ENCODE measurements around the gene SEC62.

SEC62 gene

DNA sequence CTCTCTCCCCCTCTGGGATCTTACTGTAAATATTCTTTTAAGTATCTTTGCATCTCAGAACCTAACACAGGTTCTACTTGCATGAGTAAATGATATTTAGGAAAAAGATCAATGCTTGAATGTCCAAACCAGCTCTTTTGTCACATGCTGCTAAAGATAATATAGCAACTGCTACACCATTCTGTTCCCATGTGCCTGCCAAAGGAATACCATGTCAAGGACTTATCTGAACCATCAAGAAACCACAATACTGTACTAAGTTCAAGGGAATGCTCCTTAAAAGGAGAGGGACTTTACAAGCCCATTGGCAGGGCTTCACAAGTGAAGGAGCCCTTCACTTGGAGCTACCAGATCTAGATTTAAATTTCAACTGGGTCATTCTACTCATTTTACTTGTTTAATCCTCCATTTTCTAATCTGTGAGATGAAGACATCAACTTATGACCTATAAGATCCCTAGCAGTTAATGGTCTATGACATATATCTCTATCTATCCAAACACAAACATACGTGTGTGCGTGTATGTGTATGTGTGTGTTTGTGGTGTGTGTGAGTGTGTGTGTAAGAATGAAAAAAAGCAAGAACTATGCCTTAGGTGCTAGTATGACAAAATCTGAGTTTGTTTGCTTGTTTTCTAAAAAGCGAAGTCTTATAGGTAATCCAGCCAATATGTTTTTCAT is 13.0 kb upstream of the SEC62 start:
- H3K27ac ChIP-seq = no peak overlapping the region
- TF ChIP-seq CTCF (conservative IDR thresholded peaks at IDR 0.05) = no peak
- TF ChIP-seq ZFX (IDR thresholded peaks at IDR 0.05) = no peak

DNA sequence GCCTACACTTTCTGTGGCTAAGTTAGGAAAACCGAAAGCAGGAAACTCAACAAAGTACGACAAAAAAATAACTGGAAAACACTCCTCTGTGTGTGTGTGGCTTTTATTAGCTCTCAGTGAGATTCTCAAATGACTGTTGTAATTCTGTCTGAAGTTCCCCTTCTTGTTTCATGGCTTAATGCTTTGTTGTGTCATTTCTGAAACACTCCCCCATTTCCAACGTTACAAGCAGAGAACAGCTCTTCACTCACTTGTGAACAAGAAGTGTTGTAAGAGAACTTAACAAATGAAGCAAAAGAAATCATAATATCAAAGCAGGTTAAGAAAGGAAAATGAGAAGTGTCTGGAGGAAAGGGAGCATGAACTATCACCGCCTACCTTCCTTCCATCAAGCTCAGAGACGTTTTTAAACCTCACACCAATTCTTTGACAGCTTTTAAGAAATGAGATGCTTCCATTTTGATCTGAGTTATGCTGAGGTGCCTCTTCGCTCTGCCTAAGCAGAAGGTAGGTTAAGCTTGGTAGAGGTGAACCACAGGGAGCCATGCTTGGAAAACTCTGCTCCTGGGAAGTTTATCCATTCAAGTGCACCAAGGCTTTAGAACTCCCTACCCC is 12.4 kb upstream of the SEC62 start:
- H3K27ac ChIP-seq = no peak overlapping the region

GRCh38 chr3:169955406-169955805 is 11.2 kb upstream of the SEC62 start:
- no peak overlapping the region for H3K27ac ChIP-seq
- no peak for TF ChIP-seq CTCF (conservative IDR thresholded peaks at IDR 0.05)
- TF ChIP-seq ZFX (IDR thresholded peaks at IDR 0.05) = no peak

More for the DNA sequence above, 12.4 kb upstream of the SEC62 start:
- TF ChIP-seq CTCF (conservative IDR thresholded peaks at IDR 0.05) = no peak
- TF ChIP-seq ZFX (IDR thresholded peaks at IDR 0.05) = no peak

- no peak for TF ChIP-seq ZFX (IDR thresholded peaks at IDR 0.05)
- TF ChIP-seq CTCF (conservative IDR thresholded peaks at IDR 0.05) = no peak
- H3K27ac ChIP-seq = no peak overlapping the region
Measured at GRCh38 chr3:169964176-169964575, 2.4 kb upstream of the SEC62 start.

DNA sequence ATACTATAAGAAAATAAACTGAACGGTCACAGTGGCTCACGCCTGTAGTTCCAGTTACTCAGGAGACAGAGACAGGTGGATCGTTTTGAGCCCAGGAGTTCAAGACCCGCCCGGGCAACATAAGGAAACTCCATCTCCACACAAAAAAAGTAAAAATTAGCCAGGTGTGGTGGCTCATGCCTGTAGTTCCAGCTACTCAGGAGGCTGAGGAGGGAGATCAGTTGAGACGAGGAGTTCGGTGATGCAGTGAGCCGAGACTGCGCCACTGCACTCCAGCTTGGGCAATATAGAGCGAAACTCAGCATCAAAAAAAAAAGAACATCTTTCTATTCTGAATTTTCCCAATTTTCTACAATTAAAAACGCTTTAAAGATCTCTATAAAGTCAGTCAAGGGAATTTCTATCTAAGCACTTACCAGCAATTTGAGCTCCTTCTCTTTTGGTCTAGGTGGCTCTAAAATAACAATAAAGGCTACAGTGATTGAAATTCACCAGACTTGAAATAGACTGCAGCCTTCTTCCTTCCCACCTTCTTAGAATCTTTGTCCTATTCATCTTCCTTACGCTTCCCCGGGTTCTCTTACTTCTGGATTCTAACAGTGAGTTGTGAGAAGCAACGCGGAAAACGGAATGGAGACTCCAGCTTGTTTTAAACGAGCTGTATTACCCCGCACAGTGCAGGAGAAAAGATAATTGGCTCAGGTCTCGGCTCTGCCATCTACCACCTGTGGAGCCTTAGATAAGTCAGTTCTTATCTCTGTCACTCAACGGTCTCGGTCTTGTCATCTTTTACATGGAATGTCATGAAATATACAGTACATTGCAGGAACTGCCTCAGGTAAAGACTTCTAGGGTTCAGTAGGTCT is 812 bp upstream of the SEC62 start:
- TF ChIP-seq ZFX (IDR thresholded peaks at IDR 0.05) = no peak
- H3K27ac ChIP-seq = peak overlapping the region; percentile 85

GRCh38 chr3:169966951-169967915 is 626 bp downstream of the SEC62 start:
- H3K27ac ChIP-seq = peak overlapping the region; percentile 85
- TF ChIP-seq CTCF (conservative IDR thresholded peaks at IDR 0.05) (no peak), ZFX (IDR thresholded peaks at IDR 0.05) (peak; percentile 84)

DNA sequence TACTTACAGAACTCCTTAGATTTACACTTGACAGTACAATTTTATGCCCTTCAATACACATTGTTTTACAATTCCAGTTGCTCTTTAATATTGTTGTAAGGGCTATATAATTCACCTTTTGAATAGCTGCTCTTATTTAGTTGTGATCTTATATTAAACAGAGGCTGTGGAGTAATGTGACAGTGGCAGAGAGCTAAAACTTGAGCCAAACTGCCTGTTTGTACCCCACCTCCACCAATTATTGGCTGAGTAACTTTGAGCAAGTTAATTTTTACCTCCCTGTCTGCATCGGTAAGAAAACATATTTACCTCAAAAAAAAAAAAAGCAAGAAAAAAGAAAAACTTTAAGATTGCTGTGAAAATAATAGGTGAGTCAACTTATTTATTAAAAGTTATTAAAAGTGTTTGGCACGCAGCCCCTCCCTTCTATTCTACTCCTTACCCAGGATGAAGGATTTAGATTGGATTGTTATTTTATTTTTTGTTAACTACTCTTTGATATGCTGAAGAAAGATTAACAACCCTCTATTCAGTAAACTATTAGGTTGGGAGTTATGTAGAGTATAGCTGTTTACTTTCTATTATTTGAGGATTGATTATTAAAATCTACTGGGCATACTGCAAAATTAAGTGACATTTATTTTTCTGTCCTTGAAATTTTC is 1.7 kb downstream of the SEC62 start:
- H3K27ac ChIP-seq = no peak overlapping the region
- no peak for TF ChIP-seq CTCF (conservative IDR thresholded peaks at IDR 0.05)
